MCF 10A (cell line): ENCODE results near the gene TCOF1. TPM values are rescaled to one million over a fixed set of nuclear protein-coding genes. Genes with fewer than 3 reads are reported as not detected.

ENCODE experiments used
- BruUV-seq: library from RNA; stranded (reverse); fragments of 400-500 nt; replicated peaks from 2 replicates; lab custom pipeline; 2021; lab: Mats Ljungman, UMichigan
- CTCF ChIA-PET: fragments of 300-600 bp; sonication (Branson Sonifier 250); formaldehyde crosslinking; extraction: SDS; loops from one replicate; lab custom pipeline; 2021; ENCODE audit warnings: antibody characterized with exemption, inconsistent platforms; lab: Yijun Ruan, JAX
- POLR2A ChIA-PET: fragments of 300-600, 350-650 bp; sonication (Branson Sonifier 250); formaldehyde crosslinking; extraction: SDS; loops from one replicate; lab custom pipeline; 2020; ENCODE audit warnings: antibody characterized with exemption, inconsistent platforms; lab: Yijun Ruan, JAX
- DNase-seq: peaks from one replicate; pipeline ENCODE4 v3.0.0-alpha.2; 2018; ENCODE audit not compliant: unreplicated experiment
- H3K27ac Mint-ChIP-seq: one replicate; pipeline ENCODE4 v1.8.0; 2022; ENCODE audit warnings: mild to moderate bottlenecking, low read depth, mixed read lengths; ENCODE audit not compliant: unreplicated experiment
- H3K27me3 Mint-ChIP-seq: one replicate; pipeline ENCODE4 v1.8.0; 2022; ENCODE audit warnings: mixed read lengths; ENCODE audit not compliant: insufficient read depth, unreplicated experiment
- H3K36me3 Mint-ChIP-seq: one replicate; pipeline ENCODE4 v1.8.0; 2022; ENCODE audit warnings: mild to moderate bottlenecking, moderate library complexity, mixed read lengths; ENCODE audit not compliant: insufficient read depth, unreplicated experiment
- H3K4me1 Mint-ChIP-seq: one replicate; pipeline ENCODE4 v1.8.0; 2022; ENCODE audit warnings: mixed read lengths; ENCODE audit not compliant: insufficient read depth, unreplicated experiment
- H3K4me3 Mint-ChIP-seq: one replicate; pipeline ENCODE4 v1.8.0; 2022; ENCODE audit warnings: mild to moderate bottlenecking, moderate library complexity, mixed read lengths; ENCODE audit not compliant: unreplicated experiment
- H3K9me3 Mint-ChIP-seq: one replicate; pipeline ENCODE4 v1.8.0; 2022; ENCODE audit warnings: mixed read lengths; ENCODE audit not compliant: unreplicated experiment
- intact Hi-C: fragments of 100-400 bp; cut with micrococcal nuclease; formaldehyde crosslinking; loops from 2 replicates; pipeline ENCODE4 v1.14.1; 2022
- total RNA-seq: library from RNA; stranded (reverse); gene quantifications from 2 replicates; pipeline ENCODE4 v1.2.3, GENCODE V29; 2022
- TF ChIP-seq, protein P1 (sequence below): fragments of 200-600 bp; IDR thresholded peaks from one replicate; pipeline ENCODE4 v1.8.0; 2022; ENCODE audit warnings: antibody characterized with exemption, mild to moderate bottlenecking; ENCODE audit not compliant: unreplicated experiment

The TCOF1 gene
- total RNA-seq, 1 experiment from 2014 or later: 83.5 TPM

GRCh38 chr5:150389531-150390266, 32.2 kb downstream of the TCOF1 start:
- no TSS peak for BruUV-seq
- TF ChIP-seq, protein P1, sequence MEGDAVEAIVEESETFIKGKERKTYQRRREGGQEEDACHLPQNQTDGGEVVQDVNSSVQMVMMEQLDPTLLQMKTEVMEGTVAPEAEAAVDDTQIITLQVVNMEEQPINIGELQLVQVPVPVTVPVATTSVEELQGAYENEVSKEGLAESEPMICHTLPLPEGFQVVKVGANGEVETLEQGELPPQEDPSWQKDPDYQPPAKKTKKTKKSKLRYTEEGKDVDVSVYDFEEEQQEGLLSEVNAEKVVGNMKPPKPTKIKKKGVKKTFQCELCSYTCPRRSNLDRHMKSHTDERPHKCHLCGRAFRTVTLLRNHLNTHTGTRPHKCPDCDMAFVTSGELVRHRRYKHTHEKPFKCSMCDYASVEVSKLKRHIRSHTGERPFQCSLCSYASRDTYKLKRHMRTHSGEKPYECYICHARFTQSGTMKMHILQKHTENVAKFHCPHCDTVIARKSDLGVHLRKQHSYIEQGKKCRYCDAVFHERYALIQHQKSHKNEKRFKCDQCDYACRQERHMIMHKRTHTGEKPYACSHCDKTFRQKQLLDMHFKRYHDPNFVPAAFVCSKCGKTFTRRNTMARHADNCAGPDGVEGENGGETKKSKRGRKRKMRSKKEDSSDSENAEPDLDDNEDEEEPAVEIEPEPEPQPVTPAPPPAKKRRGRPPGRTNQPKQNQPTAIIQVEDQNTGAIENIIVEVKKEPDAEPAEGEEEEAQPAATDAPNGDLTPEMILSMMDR: no peak
- CTCF ChIA-PET: interaction anchor here (0.6 kb wide), 2 partner anchors 191 to 291 kb away, joined by 3 read pairs; no protein-coding TSS in a partner anchor
- peaks cover 70% of the 10 kb centered on the region for H3K36me3 Mint-ChIP-seq
- H3K9me3 Mint-ChIP-seq: no peaks in the 10 kb centered on the region
- no peaks in the 10 kb centered on the region for H3K27me3 Mint-ChIP-seq
- no peak for DNase-seq
- POLR2A ChIA-PET: no interaction called here
- H3K27ac Mint-ChIP-seq: no peak overlapping the region
- no peaks in the 10 kb centered on the region for H3K4me1 Mint-ChIP-seq
- intact Hi-C loops: no loop called here
- no peak overlapping the region for H3K4me3 Mint-ChIP-seq

- intact Hi-C loops: no loop called here
- Mint-ChIP-seq H3K4me1 (no peaks in the 10 kb centered on the region), H3K9me3 (no peaks in the 10 kb centered on the region), H3K4me3 (no peak overlapping the region), H3K36me3 (peaks cover 76% of the 10 kb centered on the region), H3K27me3 (no peaks in the 10 kb centered on the region), H3K27ac (peak overlapping the region; percentile 24)
- no TSS peak for BruUV-seq
- POLR2A ChIA-PET: no interaction called here
- CTCF ChIA-PET: interaction anchor here (0.6 kb wide), 1 partner anchor 181 kb away, joined by 3 read pairs; no protein-coding TSS in a partner anchor
- DNase-seq: no peak
- TF ChIP-seq, protein P1: no peak
Observed at GRCh38 chr5:150391064-150391834, 33.8 kb downstream of the TCOF1 start.

- no TSS peak for BruUV-seq
- TF ChIP-seq, protein P1: no peak
- ChIA-PET POLR2A (no interaction called here), CTCF (interaction anchor here (0.5 kb wide), 1 partner anchor 8 kb away, joined by 3 read pairs; no protein-coding TSS in a partner anchor)
- H3K27ac Mint-ChIP-seq: peak overlapping the region; percentile 24
- no peaks in the 10 kb centered on the region for H3K9me3 Mint-ChIP-seq
- H3K36me3 Mint-ChIP-seq: peaks cover 76% of the 10 kb centered on the region
- no peaks in the 10 kb centered on the region for H3K27me3 Mint-ChIP-seq
- no peak overlapping the region for H3K4me3 Mint-ChIP-seq
- H3K4me1 Mint-ChIP-seq: no peaks in the 10 kb centered on the region
- DNase-seq: no peak
- intact Hi-C loops: no loop called here
Observed at GRCh38 chr5:150391986-150392385, 34.5 kb downstream of the TCOF1 start.

DNA sequence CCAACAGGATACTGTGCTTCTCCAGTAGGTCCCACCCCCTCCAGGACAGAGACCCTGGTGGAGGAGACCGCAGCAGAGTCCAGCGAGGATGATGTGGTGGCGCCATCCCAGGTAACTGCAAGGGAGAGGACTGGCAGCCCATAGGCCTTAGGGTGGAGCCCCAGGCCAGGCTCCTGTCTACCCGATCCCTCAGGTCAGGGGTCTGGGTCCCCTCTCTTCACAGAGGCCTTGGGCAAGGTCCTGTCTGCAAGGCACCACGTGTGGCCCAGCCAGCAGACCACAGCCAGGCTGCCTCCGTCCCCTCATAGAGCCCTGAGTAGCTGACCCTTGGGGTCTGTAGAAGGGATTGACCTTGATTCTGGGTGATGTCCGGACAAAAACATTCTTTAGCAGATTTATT, 35.2 kb downstream of the TCOF1 start:
- intact Hi-C loops: no loop called here
- Mint-ChIP-seq H3K27ac (no peak overlapping the region), H3K4me3 (no peak overlapping the region), H3K27me3 (no peaks in the 10 kb centered on the region), H3K36me3 (peaks cover 80% of the 10 kb centered on the region), H3K9me3 (no peaks in the 10 kb centered on the region), H3K4me1 (no peaks in the 10 kb centered on the region)
- TF ChIP-seq, protein P1: no peak
- ChIA-PET CTCF (no interaction called here), POLR2A (no interaction called here)
- no TSS peak for BruUV-seq
- DNase-seq: no peak
